ENCODE measurements around the gene SWAP70.

The SWAP70 gene

DNA sequence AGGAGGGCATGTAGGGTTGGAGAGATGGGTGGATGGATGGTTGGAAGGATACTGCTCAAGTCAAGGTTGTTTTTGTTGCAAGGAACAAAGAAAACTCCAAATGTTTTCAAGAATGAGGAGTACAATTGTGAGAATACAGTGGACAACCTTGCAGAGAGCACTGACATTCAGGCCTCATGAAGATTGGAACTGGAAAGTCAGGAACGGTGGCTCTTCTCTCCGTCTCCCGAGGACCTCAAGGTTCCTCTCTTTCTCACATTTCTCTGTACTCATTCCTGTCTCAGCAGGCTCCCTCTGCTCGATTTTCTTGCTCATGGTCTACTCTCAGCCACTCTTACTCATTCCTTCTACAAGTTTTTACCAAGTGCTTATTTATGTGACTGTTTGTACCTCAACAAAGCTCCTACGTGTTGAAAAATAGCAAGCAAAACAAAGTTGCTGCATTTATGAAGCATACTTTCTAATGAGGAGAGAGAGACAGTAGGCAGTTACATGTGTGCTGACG is 97.6 kb downstream of the SWAP70 start:
- Mint-ChIP-seq H3K27me3 (peaks cover 2% of the 10 kb centered on the region), H3K4me1 (ENCODE audit: low read depth) (peaks cover 29% of the 10 kb centered on the region), H3K9me3 (no peaks in the 10 kb centered on the region), H3K27ac (no peak overlapping the region), H3K36me3 (ENCODE audit: low read depth) (no peaks in the 10 kb centered on the region), H3K4me3 (no peak overlapping the region)
- intact Hi-C loops (cut with micrococcal nuclease) = no loop called here

DNA sequence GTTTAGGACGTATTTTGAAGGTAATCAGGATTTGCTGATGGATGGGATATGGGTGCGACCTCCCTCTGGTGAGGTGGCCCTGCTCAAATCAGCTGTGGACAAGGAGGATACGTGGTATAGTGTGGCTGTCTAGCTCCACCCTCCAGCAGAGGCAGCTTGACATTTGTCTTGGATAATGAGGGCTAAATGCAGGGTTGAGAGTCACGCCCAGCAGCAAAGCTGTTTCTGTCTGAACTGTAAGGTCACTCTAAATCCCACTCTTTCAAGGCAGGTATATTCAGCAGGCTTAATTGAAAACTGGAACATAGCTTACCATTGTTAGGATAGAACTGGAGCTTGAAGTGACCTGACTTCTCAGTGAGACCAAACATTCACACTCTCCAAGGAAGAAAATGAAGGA is 98.7 kb downstream of the SWAP70 start:
- H3K27ac Mint-ChIP-seq = no peak overlapping the region
- peaks cover 21% of the 10 kb centered on the region for H3K4me1 Mint-ChIP-seq (ENCODE audit: low read depth)
- H3K27me3 Mint-ChIP-seq = no peaks in the 10 kb centered on the region
- H3K9me3 Mint-ChIP-seq = no peaks in the 10 kb centered on the region
- intact Hi-C loops (cut with micrococcal nuclease) = no loop called here
- no peak overlapping the region for H3K4me3 Mint-ChIP-seq
- H3K36me3 Mint-ChIP-seq (ENCODE audit: low read depth) = no peaks in the 10 kb centered on the region

DNA sequence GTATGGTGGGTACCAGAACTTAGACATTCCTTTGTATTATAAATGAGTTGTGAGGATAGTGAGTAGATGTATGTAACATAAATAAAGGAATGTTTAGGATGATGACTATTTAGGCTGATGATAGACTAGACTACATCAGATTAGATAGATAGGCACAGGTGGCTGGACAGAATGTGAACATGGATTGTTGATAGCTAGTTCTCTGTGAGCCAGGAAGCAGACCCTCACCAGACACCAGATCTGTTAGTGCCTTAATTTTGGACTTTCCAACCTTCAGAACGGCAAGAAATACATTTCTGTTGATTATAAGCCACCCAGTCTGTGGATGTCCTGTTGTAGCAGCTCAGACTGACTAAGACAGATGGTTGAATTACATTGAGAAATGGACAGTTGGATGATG is 99.4 kb downstream of the SWAP70 start:
- Mint-ChIP-seq H3K27ac (no peak overlapping the region), H3K36me3 (ENCODE audit: low read depth) (no peaks in the 10 kb centered on the region), H3K4me1 (ENCODE audit: low read depth) (peaks cover 17% of the 10 kb centered on the region), H3K4me3 (no peak overlapping the region), H3K27me3 (no peaks in the 10 kb centered on the region), H3K9me3 (no peaks in the 10 kb centered on the region)
- intact Hi-C loops (cut with micrococcal nuclease) = no loop called here

DNA sequence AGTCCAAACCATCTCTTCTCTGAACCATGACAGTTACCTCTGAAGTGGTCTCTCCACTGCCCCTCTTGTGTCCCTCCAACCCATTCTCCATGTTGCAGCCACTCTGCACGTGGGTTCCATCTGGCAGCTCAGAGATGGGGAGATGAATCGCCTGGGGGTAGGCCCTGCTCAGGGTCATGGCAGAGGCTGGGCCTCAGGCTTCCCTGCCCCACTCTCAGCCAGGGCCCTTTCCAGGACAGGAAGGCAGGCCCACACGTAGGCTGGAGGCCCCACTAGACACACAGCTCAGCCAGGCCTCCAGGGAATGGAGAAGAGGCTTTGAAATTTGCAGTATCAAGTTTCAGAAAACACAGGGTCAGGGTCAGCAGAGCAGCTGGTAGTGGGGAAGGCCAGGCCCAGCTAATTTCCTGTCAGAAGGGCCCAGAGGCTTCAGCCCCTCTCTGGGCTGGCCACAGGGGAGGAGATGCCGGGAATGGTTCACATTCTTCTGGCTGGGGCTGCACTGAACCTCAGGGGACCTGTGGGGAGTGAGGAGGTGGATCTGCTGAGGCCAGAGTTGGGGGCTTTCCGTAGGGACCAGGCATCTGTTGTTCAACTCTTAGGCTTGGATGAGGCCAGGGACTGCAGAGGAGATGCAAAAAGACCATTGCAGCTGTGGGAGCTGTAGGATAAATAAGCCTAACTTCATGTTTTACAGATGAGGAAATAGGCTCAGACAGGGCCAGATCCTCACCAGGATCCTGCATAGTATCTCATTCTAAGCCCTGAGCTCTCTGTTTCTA is 101.6 kb downstream of the SWAP70 start:
- H3K4me1 Mint-ChIP-seq (ENCODE audit: low read depth) = no peaks in the 10 kb centered on the region
- no peak overlapping the region for H3K27ac Mint-ChIP-seq
- no peaks in the 10 kb centered on the region for H3K27me3 Mint-ChIP-seq
- H3K9me3 Mint-ChIP-seq = no peaks in the 10 kb centered on the region
- H3K36me3 Mint-ChIP-seq (ENCODE audit: low read depth) = peaks cover 7% of the 10 kb centered on the region
- intact Hi-C loops (cut with micrococcal nuclease) = no loop called here
- no peak overlapping the region for H3K4me3 Mint-ChIP-seq

DNA sequence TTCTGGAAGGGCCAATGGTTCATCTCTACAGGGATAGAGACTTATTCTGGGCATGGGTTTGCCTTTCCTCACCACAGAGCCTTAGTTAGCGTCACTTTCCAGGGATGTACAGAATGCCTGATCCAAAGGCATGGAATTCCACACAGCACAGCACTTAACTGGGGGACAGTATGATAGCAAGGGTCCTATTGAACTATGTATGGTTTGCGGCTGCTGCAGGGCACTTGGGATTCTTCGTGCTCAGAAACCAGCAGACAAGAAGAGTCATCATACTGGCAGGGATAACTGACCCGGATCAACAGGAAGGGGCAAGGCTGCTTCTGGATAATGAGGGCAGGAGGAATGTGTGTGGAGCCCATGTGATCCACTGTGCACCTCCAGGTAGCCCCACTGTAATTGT is 105.7 kb downstream of the SWAP70 start:
- intact Hi-C loops (cut with micrococcal nuclease) = no loop called here
- Mint-ChIP-seq H3K27ac (no peak overlapping the region), H3K27me3 (no peaks in the 10 kb centered on the region), H3K4me3 (no peak overlapping the region), H3K9me3 (no peaks in the 10 kb centered on the region), H3K36me3 (ENCODE audit: low read depth) (peaks cover 26% of the 10 kb centered on the region), H3K4me1 (ENCODE audit: low read depth) (peaks cover 4% of the 10 kb centered on the region)

DNA sequence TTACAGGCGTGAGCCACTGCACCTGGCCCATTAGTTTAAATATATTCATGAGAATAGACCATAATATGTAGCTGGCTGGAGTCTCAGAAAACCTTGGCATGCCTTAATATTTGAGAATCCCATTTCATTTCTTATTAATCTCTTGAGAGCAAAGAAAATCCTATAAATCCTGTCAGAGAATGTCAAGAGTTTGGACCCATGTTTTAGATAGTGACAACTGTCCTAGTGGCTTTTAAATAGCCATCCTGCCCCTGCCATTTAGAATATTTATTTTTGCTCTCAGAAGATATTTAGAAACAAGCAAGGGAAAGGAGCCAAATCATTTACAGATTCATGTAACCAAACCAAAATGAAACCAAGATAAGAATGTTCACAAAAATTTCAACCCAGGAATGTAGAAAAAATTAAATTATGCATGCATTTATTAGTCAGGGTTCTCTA is 107.2 kb downstream of the SWAP70 start:
- Mint-ChIP-seq H3K4me1 (ENCODE audit: low read depth) (peaks cover 6% of the 10 kb centered on the region), H3K27ac (no peak overlapping the region), H3K4me3 (no peak overlapping the region), H3K27me3 (no peaks in the 10 kb centered on the region), H3K9me3 (no peaks in the 10 kb centered on the region), H3K36me3 (ENCODE audit: low read depth) (peaks cover 29% of the 10 kb centered on the region)
- intact Hi-C loops (cut with micrococcal nuclease) = no loop called here

DNA sequence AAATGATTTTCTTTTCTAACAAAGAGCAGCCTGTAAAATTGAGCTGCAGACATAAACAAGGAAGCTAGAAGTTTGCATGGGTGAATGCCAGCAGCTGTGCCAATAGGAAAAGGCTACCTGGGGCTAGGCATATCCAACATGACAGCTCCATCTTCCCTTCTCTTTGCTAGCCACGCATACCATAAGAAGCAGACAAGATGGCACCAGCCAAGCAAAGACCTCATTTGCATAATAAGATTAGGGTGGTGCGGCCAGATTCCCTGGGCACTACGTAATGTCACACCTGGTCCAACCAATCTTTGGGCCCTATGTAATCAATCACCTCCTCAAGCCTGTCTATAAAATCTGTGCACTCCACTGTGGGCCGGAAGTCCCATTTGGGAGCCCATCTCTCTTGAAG is 108.3 kb downstream of the SWAP70 start:
- Mint-ChIP-seq H3K4me3 (no peak overlapping the region), H3K27ac (no peak overlapping the region), H3K36me3 (ENCODE audit: low read depth) (peaks cover 35% of the 10 kb centered on the region), H3K4me1 (ENCODE audit: low read depth) (peaks cover 6% of the 10 kb centered on the region), H3K27me3 (no peaks in the 10 kb centered on the region), H3K9me3 (no peaks in the 10 kb centered on the region)
- intact Hi-C loops (cut with micrococcal nuclease) = no loop called here

DNA sequence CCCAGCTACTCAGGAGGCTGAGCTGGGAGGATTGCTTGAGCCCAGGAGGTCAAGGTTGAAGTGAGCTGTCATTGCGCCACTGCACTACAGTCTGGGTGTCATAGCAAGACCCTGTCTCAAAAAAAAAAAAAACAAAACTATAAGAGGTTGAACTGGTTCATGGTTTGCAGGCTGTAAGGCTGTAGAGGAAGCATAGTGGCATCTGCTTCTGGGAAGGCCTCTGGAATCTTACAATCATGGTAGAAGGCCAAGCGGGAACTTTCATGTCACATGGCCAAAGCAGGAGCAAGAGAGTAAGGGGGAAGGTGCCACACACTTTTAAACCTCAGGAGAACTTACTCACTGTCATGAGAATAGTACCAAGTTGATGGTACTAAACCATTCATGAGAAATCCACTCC is 109.6 kb downstream of the SWAP70 start:
- H3K4me3 Mint-ChIP-seq = no peak overlapping the region
- intact Hi-C loops (cut with micrococcal nuclease) = no loop called here
- H3K27me3 Mint-ChIP-seq = no peaks in the 10 kb centered on the region
- peaks cover 44% of the 10 kb centered on the region for H3K36me3 Mint-ChIP-seq (ENCODE audit: low read depth)
- peaks cover 6% of the 10 kb centered on the region for H3K4me1 Mint-ChIP-seq (ENCODE audit: low read depth)
- no peaks in the 10 kb centered on the region for H3K9me3 Mint-ChIP-seq
- no peak overlapping the region for H3K27ac Mint-ChIP-seq

DNA sequence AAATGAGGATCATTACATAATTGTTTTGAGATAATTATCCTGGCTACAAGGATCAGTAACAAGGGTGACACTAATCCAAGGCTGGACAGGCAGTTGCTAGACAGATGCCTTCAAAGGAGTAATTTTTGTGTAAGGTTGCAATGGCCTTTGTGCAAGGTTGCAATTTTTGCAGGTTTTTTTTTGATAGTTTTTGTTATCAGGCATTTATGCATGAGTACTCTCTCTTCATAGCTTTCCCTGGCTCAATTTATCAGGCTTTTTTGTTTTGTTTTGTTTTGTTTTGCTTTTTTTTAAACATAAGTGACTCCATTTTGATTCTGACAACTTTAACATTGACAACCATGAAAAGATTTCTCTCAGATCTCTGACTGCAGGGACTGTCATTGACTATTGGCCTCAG is 110.2 kb downstream of the SWAP70 start:
- Mint-ChIP-seq H3K27me3 (no peaks in the 10 kb centered on the region), H3K4me3 (no peak overlapping the region), H3K9me3 (no peaks in the 10 kb centered on the region), H3K4me1 (ENCODE audit: low read depth) (peaks cover 6% of the 10 kb centered on the region), H3K36me3 (ENCODE audit: low read depth) (peaks cover 44% of the 10 kb centered on the region), H3K27ac (no peak overlapping the region)
- intact Hi-C loops (cut with micrococcal nuclease) = no loop called here

DNA sequence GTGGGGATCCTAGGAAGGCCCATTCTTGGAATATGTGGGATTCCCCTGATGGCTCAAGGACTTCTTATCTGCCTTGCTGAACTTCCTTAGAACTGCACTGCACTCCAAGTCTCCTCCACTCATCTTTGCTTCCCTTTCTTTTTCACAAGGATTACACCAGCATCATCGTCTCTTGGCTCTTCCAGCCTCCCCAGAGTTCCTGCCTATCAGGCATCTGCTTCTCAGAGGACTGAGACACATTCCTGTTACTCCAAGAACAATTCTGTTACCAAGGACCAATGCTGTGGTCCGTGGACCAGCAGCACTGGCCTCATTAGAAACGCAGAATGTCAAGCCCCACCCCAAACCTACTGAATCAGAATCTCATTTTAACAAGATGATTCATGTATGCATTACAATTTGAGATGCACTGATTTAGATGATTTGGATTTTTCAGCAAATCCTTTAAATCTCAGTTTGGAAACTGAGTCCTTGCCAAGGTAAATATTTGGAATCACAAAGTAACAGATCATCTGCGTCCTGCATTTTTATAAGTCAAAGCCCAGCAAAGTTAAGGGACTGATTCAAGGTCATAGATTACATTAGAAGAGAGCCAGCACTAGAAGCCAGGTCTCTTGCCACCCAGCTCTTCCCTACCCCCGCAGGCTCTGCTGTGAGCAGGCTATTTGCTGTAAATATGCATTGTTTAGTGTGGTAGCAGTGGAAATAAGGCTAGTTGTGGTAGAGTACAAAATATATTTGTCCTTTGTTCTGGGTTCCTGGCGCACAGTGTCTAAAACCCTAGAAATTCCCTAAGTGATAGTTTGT is 110.9 kb downstream of the SWAP70 start:
- Mint-ChIP-seq H3K9me3 (no peaks in the 10 kb centered on the region), H3K4me3 (no peak overlapping the region), H3K27ac (no peak overlapping the region), H3K4me1 (ENCODE audit: low read depth) (peaks cover 6% of the 10 kb centered on the region), H3K36me3 (ENCODE audit: low read depth) (peaks cover 47% of the 10 kb centered on the region), H3K27me3 (no peaks in the 10 kb centered on the region)
- intact Hi-C loops (cut with micrococcal nuclease) = no loop called here

DNA sequence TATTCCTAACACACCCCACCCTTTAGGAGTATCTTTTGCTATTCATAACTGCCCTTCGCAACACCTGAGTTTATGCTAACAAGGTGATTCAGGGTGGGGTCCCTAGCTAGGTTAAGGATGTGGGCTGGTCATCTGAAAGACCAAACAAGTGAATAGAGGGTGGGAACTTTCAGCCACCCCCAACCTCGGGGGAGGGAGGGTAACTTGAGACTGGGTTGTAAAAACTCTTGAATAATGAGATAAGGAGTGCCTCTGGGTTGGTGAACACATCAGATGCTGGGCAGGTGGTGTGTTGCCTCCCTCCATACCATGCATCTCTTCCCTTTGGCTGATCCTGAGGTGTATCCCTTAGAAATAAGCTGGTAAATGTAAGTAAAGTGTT is 111.5 kb downstream of the SWAP70 start:
- Mint-ChIP-seq H3K36me3 (ENCODE audit: low read depth) (peaks cover 47% of the 10 kb centered on the region), H3K27ac (no peak overlapping the region), H3K9me3 (no peaks in the 10 kb centered on the region), H3K4me1 (ENCODE audit: low read depth) (peaks cover 6% of the 10 kb centered on the region), H3K27me3 (no peaks in the 10 kb centered on the region), H3K4me3 (no peak overlapping the region)
- intact Hi-C loops (cut with micrococcal nuclease) = no loop called here

DNA sequence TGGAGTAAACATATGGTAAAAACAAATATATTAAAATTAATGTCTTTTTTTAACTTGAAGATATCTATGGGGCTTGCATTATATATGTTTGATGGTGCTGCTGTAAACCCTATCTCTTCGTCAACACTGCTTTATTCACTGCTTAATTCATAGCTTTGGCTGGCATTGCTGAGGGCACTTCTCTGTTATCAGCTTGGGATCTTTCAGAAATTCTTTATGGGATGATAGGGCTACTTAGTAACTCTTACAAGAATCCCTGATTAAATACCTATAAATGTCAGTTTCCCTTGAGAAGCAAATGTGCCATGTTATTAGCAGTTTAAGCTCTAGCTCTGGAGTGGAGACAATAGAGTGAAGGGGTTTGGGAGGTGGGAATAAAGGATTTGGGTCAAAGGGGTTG is 112.3 kb downstream of the SWAP70 start:
- no peaks in the 10 kb centered on the region for H3K27me3 Mint-ChIP-seq
- H3K4me3 Mint-ChIP-seq = no peak overlapping the region
- H3K9me3 Mint-ChIP-seq = no peaks in the 10 kb centered on the region
- H3K27ac Mint-ChIP-seq = no peak overlapping the region
- H3K4me1 Mint-ChIP-seq (ENCODE audit: low read depth) = peaks cover 6% of the 10 kb centered on the region
- peaks cover 47% of the 10 kb centered on the region for H3K36me3 Mint-ChIP-seq (ENCODE audit: low read depth)
- intact Hi-C loops (cut with micrococcal nuclease) = no loop called here

DNA sequence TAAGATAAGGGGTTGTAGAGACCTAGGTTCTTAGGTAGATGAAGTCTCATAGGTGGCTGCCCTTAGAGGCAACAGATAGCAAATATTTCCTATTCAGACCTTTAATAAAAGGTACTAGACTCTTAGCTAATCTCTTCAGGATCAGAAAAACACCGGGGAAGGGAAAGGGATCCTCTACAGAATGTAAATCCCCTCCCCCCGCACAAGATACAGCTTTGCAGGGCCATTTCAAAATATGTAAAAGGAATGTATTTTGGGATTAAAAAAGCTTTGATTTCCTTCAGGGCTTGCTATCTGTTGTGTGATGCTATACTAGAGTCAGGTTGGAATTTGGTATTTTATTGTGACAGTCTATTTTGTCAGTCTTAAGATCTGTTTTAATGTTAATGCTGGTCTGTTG is 113.2 kb downstream of the SWAP70 start:
- intact Hi-C loops (cut with micrococcal nuclease) = no loop called here
- H3K27ac Mint-ChIP-seq = no peak overlapping the region
- no peak overlapping the region for H3K4me3 Mint-ChIP-seq
- H3K27me3 Mint-ChIP-seq = no peaks in the 10 kb centered on the region
- no peaks in the 10 kb centered on the region for H3K9me3 Mint-ChIP-seq
- H3K36me3 Mint-ChIP-seq (ENCODE audit: low read depth) = peaks cover 48% of the 10 kb centered on the region
- peaks cover 6% of the 10 kb centered on the region for H3K4me1 Mint-ChIP-seq (ENCODE audit: low read depth)

DNA sequence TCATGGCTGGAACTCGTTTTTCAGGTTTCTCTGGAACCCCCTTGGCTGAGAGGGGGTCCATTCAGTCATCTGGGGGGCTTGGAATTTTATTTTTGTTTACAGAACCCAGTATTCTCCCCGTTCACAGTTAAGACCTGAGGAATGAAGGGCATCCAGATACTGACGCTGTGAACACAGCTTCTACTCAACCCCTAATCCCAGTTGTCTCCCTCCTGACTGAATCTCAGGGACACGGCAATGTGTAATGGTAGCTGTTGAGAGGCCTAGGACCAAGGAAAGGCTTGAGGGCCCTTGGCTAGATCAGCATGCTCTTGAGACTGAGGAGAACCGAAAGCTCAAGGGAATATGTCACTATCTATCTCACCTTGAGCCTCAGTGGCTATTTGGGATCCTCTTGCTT is 113.6 kb downstream of the SWAP70 start:
- H3K9me3 Mint-ChIP-seq = no peaks in the 10 kb centered on the region
- no peak overlapping the region for H3K4me3 Mint-ChIP-seq
- H3K27me3 Mint-ChIP-seq = no peaks in the 10 kb centered on the region
- peaks cover 6% of the 10 kb centered on the region for H3K4me1 Mint-ChIP-seq (ENCODE audit: low read depth)
- intact Hi-C loops (cut with micrococcal nuclease) = no loop called here
- no peak overlapping the region for H3K27ac Mint-ChIP-seq
- peaks cover 53% of the 10 kb centered on the region for H3K36me3 Mint-ChIP-seq (ENCODE audit: low read depth)
